ENCODE data around the gene CEP55. TPM values are rescaled to one million over a fixed set of nuclear protein-coding genes. Genes with fewer than 3 reads are reported as not detected.

CEP55 gene
- total and polyA plus RNA-seq, 3 experiments from 2014 or later, result 0.97 to 44.4 (median 41.2) TPM

GRCh38 chr10:93457511-93457910 is 38.9 kb upstream of the CEP55 start:
- peaks cover 6 to 8% of the 10 kb centered on the region in 2 donors for H3K27me3 Mint-ChIP-seq
- no peaks in the 10 kb centered on the region for H3K9me3 Mint-ChIP-seq
- no peaks in the 10 kb centered on the region for H3K4me1 ChIP-seq (ENCODE audit: insufficient read depth, low read length)
- H3K27me3 ChIP-seq (ENCODE audit: insufficient read depth, low read length, poor library complexity, severe bottlenecking), result no peaks in the 10 kb centered on the region
- CTCF ChIA-PET, result interaction anchor here (1.2 to 1.5 kb wide), 2 partner anchors 16 to 25 kb away, joined by 3 to 4 read pairs; no protein-coding TSS in a partner anchor
- H3K27ac ChIP-seq (ENCODE audit: low read depth, low read length), result no peak overlapping the region
- H3K27ac Mint-ChIP-seq, result no peak overlapping the region
- H3K4me3 Mint-ChIP-seq, result no peak overlapping the region
- DNase-seq, result no peak
- H3K4me1 Mint-ChIP-seq, result peaks cover 0 to 7% (median 3%) of the 10 kb centered on the region in 3 donors
- no peak overlapping the region for H3K4me3 ChIP-seq (ENCODE audit: low read length)
- H3K9me3 ChIP-seq (ENCODE audit: low read length), result no peaks in the 10 kb centered on the region
- H3K36me3 Mint-ChIP-seq, result no peaks in the 10 kb centered on the region
- no peaks in the 10 kb centered on the region for H3K36me3 ChIP-seq (ENCODE audit: insufficient read depth, low read length)
- POLR2A ChIA-PET, result no interaction called here

- no peaks in the 10 kb centered on the region for H3K9me3 ChIP-seq (ENCODE audit: low read length)
- Mint-ChIP-seq H3K9me3 (no peaks in the 10 kb centered on the region), H3K4me3 (no peak overlapping the region), H3K27me3 (peaks cover 6 to 8% of the 10 kb centered on the region in 2 donors), H3K4me1 (peaks cover 5 to 11% (median 9%) of the 10 kb centered on the region in 3 donors), H3K36me3 (no peaks in the 10 kb centered on the region), H3K27ac (no peak overlapping the region)
- no peaks in the 10 kb centered on the region for H3K27me3 ChIP-seq (ENCODE audit: insufficient read depth, low read length, poor library complexity, severe bottlenecking)
- H3K4me3 ChIP-seq (ENCODE audit: low read length), result no peak overlapping the region
- H3K4me1 ChIP-seq (ENCODE audit: insufficient read depth, low read length), result no peaks in the 10 kb centered on the region
- ChIA-PET CTCF (interaction anchor here (1.7 kb wide), 1 partner anchor 24 kb away, joined by 5 read pairs; the partner anchor contains the start of gene MYOF), POLR2A (no interaction called here)
- no peaks in the 10 kb centered on the region for H3K36me3 ChIP-seq (ENCODE audit: insufficient read depth, low read length)
- no peak overlapping the region for H3K27ac ChIP-seq (ENCODE audit: low read depth, low read length)
- no peak for DNase-seq
Measured at GRCh38 chr10:93458821-93459257, 37.6 kb upstream of the CEP55 start.

GRCh38 chr10:93459466-93459865 is 36.9 kb upstream of the CEP55 start:
- no peaks in the 10 kb centered on the region for H3K36me3 ChIP-seq (ENCODE audit: insufficient read depth, low read length)
- H3K4me3 ChIP-seq (ENCODE audit: low read length), result no peak overlapping the region
- H3K4me1 Mint-ChIP-seq, result peaks cover 5 to 11% (median 9%) of the 10 kb centered on the region in 3 donors
- H3K4me1 ChIP-seq (ENCODE audit: insufficient read depth, low read length), result no peaks in the 10 kb centered on the region
- peaks cover 6 to 8% of the 10 kb centered on the region in 2 donors for H3K27me3 Mint-ChIP-seq
- H3K4me3 Mint-ChIP-seq, result no peak overlapping the region
- no peaks in the 10 kb centered on the region for H3K36me3 Mint-ChIP-seq
- H3K27ac Mint-ChIP-seq, result no peak overlapping the region
- CTCF ChIA-PET, result interaction anchor here (1.7 kb wide), 1 partner anchor 23 kb away, joined by 5 read pairs; the partner anchor contains the start of gene MYOF
- no peaks in the 10 kb centered on the region for H3K27me3 ChIP-seq (ENCODE audit: insufficient read depth, low read length, poor library complexity, severe bottlenecking)
- H3K27ac ChIP-seq (ENCODE audit: low read depth, low read length), result no peak overlapping the region
- no peak for DNase-seq
- no peaks in the 10 kb centered on the region for H3K9me3 Mint-ChIP-seq
- no peaks in the 10 kb centered on the region for H3K9me3 ChIP-seq (ENCODE audit: low read length)
- POLR2A ChIA-PET, result no interaction called here

GRCh38 chr10:93461109-93461806 is 35.2 kb upstream of the CEP55 start:
- no peaks in the 10 kb centered on the region for H3K36me3 ChIP-seq (ENCODE audit: insufficient read depth, low read length)
- Mint-ChIP-seq H3K4me3 (peak overlapping the region in 1 of 7 donors; percentile 5), H3K4me1 (peaks cover 5 to 11% (median 9%) of the 10 kb centered on the region in 3 donors), H3K27ac (peak overlapping the region in 2 of 8 donors; percentile 38 to 77), H3K36me3 (no peaks in the 10 kb centered on the region), H3K9me3 (no peaks in the 10 kb centered on the region), H3K27me3 (peaks cover 3 to 8% of the 10 kb centered on the region in 2 donors)
- CTCF ChIA-PET, result interaction anchor here (1.3 to 1.7 kb wide), 2 partner anchors 11 to 84 kb away, joined by 3 to 5 read pairs; no protein-coding TSS in a partner anchor
- no peak overlapping the region for H3K4me3 ChIP-seq (ENCODE audit: low read length)
- H3K9me3 ChIP-seq (ENCODE audit: low read length), result no peaks in the 10 kb centered on the region
- no peak overlapping the region for H3K27ac ChIP-seq (ENCODE audit: low read depth, low read length)
- H3K27me3 ChIP-seq (ENCODE audit: insufficient read depth, low read length, poor library complexity, severe bottlenecking), result no peaks in the 10 kb centered on the region
- no peak for DNase-seq
- no peaks in the 10 kb centered on the region for H3K4me1 ChIP-seq (ENCODE audit: insufficient read depth, low read length)
- POLR2A ChIA-PET, result no interaction called here

GRCh38 chr10:93461807-93462178 is 34.6 kb upstream of the CEP55 start:
- no peaks in the 10 kb centered on the region for H3K27me3 ChIP-seq (ENCODE audit: insufficient read depth, low read length, poor library complexity, severe bottlenecking)
- DNase-seq, result no peak
- H3K4me3 ChIP-seq (ENCODE audit: low read length), result no peak overlapping the region
- peaks cover 5 to 11% (median 9%) of the 10 kb centered on the region in 3 donors for H3K4me1 Mint-ChIP-seq
- no peak overlapping the region for H3K4me3 Mint-ChIP-seq
- POLR2A ChIA-PET, result no interaction called here
- H3K4me1 ChIP-seq (ENCODE audit: insufficient read depth, low read length), result no peaks in the 10 kb centered on the region
- CTCF ChIA-PET, result interaction anchor here (1.3 to 1.7 kb wide), 2 partner anchors 10 to 85 kb away, joined by 3 to 5 read pairs; no protein-coding TSS in a partner anchor
- no peaks in the 10 kb centered on the region for H3K36me3 Mint-ChIP-seq
- peak overlapping the region in 1 of 8 donors; percentile 77 for H3K27ac Mint-ChIP-seq
- H3K36me3 ChIP-seq (ENCODE audit: insufficient read depth, low read length), result no peaks in the 10 kb centered on the region
- no peaks in the 10 kb centered on the region for H3K9me3 Mint-ChIP-seq
- peaks cover 0 to 5% of the 10 kb centered on the region in 2 donors for H3K27me3 Mint-ChIP-seq
- H3K27ac ChIP-seq (ENCODE audit: low read depth, low read length), result no peak overlapping the region
- no peaks in the 10 kb centered on the region for H3K9me3 ChIP-seq (ENCODE audit: low read length)

GRCh38 chr10:93462371-93462770 is 34.0 kb upstream of the CEP55 start:
- H3K27ac Mint-ChIP-seq, result peak overlapping the region in 1 of 8 donors; percentile 68

GRCh38 chr10:93462881-93463280 is 33.5 kb upstream of the CEP55 start:
- H3K4me3 Mint-ChIP-seq, result peak overlapping the region in 3 of 7 donors; percentile 34 to 44 (median 35)
- no peaks in the 10 kb centered on the region for H3K9me3 Mint-ChIP-seq
- Histone ChIP-seq H3K36me3 (ENCODE audit: insufficient read depth, low read length) (no peaks in the 10 kb centered on the region), H3K4me3 (ENCODE audit: low read length) (no peak overlapping the region), H3K4me1 (ENCODE audit: insufficient read depth, low read length) (no peaks in the 10 kb centered on the region), H3K9me3 (ENCODE audit: low read length) (no peaks in the 10 kb centered on the region), H3K27me3 (ENCODE audit: insufficient read depth, low read length, poor library complexity, severe bottlenecking) (no peaks in the 10 kb centered on the region), H3K27ac (ENCODE audit: low read depth, low read length) (no peak overlapping the region)
- no peaks in the 10 kb centered on the region for H3K36me3 Mint-ChIP-seq
- ChIA-PET POLR2A (no interaction called here), CTCF (no interaction called here)
- peak overlapping the region in 4 of 8 donors; percentile 14 to 68 (median 20) for H3K27ac Mint-ChIP-seq
- no peaks in the 10 kb centered on the region for H3K27me3 Mint-ChIP-seq
- H3K4me1 Mint-ChIP-seq, result peaks cover 5 to 11% (median 9%) of the 10 kb centered on the region in 3 donors
- DNase-seq, result no peak

More at GRCh38 chr10:93462371-93462770, 34.0 kb upstream of the CEP55 start:
- no peaks in the 10 kb centered on the region for H3K4me1 ChIP-seq (ENCODE audit: insufficient read depth, low read length)
- no peaks in the 10 kb centered on the region for H3K27me3 ChIP-seq (ENCODE audit: insufficient read depth, low read length, poor library complexity, severe bottlenecking)
- ChIA-PET POLR2A (no interaction called here), CTCF (interaction anchor here (1.7 kb wide), 1 partner anchor 86 kb away, joined by 5 read pairs; no protein-coding TSS in a partner anchor)
- peaks cover 5 to 11% (median 9%) of the 10 kb centered on the region in 3 donors for H3K4me1 Mint-ChIP-seq
- DNase-seq, result no peak
- H3K27ac ChIP-seq (ENCODE audit: low read depth, low read length), result no peak overlapping the region
- no peaks in the 10 kb centered on the region for H3K36me3 Mint-ChIP-seq
- H3K4me3 Mint-ChIP-seq, result no peak overlapping the region
- H3K4me3 ChIP-seq (ENCODE audit: low read length), result no peak overlapping the region
- H3K9me3 Mint-ChIP-seq, result no peaks in the 10 kb centered on the region
- no peaks in the 10 kb centered on the region for H3K36me3 ChIP-seq (ENCODE audit: insufficient read depth, low read length)
- peaks cover 0 to under 1% of the 10 kb centered on the region in 2 donors for H3K27me3 Mint-ChIP-seq
- H3K9me3 ChIP-seq (ENCODE audit: low read length), result no peaks in the 10 kb centered on the region

- H3K4me1 ChIP-seq (ENCODE audit: insufficient read depth, low read length), result no peaks in the 10 kb centered on the region
- Mint-ChIP-seq H3K9me3 (no peaks in the 10 kb centered on the region), H3K36me3 (no peaks in the 10 kb centered on the region), H3K27ac (peak overlapping the region in 2 of 8 donors; percentile 3 to 61), H3K27me3 (no peaks in the 10 kb centered on the region), H3K4me3 (no peak overlapping the region), H3K4me1 (peaks cover 5 to 11% (median 9%) of the 10 kb centered on the region in 3 donors)
- H3K4me3 ChIP-seq (ENCODE audit: low read length), result no peak overlapping the region
- H3K9me3 ChIP-seq (ENCODE audit: low read length), result no peaks in the 10 kb centered on the region
- H3K27ac ChIP-seq (ENCODE audit: low read depth, low read length), result no peak overlapping the region
- no peak for DNase-seq
- no peaks in the 10 kb centered on the region for H3K36me3 ChIP-seq (ENCODE audit: insufficient read depth, low read length)
- CTCF ChIA-PET, result no interaction called here
- POLR2A ChIA-PET, result no interaction called here
- no peaks in the 10 kb centered on the region for H3K27me3 ChIP-seq (ENCODE audit: insufficient read depth, low read length, poor library complexity, severe bottlenecking)
Measured at GRCh38 chr10:93463723-93464476, 32.5 kb upstream of the CEP55 start.

Data from CD8-positive, alpha-beta memory T cell (primary cell).